ENCODE data around the gene FBN1. TPM values are rescaled to one million over a fixed set of nuclear protein-coding genes. Genes with fewer than 3 reads are reported as not detected.

The FBN1 gene
- polyA plus RNA-seq, 3 donors: 11.6 to 85.4 (median 55.2) TPM

- 45 to 48% (median 48%) methylated on average over 2 of the region's 2 CpGs for WGBS, 3 donors
- H3K27ac ChIP-seq (ENCODE audit: low read depth, low read length): no peak overlapping the region
Measured at GRCh38 chr15:48507416-48508065, 138.0 kb downstream of the FBN1 start.

GRCh38 chr15:48505067-48505466, 140.4 kb downstream of the FBN1 start:
- H3K27ac ChIP-seq (ENCODE audit: low read depth, low read length): no peak overlapping the region
- WGBS, 3 donors: 78 to 80% (median 78%) methylated on average over 3 of the region's 3 CpGs

DNA sequence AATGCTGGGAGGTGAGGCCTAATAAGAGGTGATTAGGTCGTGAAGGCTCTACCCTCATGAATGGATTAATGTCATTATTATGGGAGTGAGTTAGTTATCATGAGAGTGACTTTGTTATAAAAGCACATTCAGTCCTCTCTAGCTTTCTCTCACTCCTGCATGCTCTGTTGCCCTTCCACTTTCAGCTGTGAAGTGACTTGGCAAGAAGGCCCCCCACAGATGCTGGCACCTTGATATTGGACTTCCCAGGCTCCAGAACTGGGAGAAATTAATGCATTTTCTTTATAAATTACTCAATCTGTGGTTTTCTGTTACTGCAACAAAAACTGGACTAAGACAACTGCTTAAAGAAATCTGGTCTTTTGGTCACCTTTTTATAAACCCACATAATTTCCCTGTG, 144.3 kb downstream of the FBN1 start:
- WGBS, 3 donors: 60 to 90% (median 86%) methylated on average over 1 of the region's 1 CpG
- no peak overlapping the region for H3K27ac ChIP-seq (ENCODE audit: low read depth, low read length)

- WGBS, 3 donors: 85 to 90% (median 87%) methylated on average over 4 of the region's 4 CpGs
- no peak overlapping the region for H3K27ac ChIP-seq (ENCODE audit: low read depth, low read length)
Measured at GRCh38 chr15:48500595-48500994, 144.9 kb downstream of the FBN1 start.

GRCh38 chr15:48499978-48500377, 145.5 kb downstream of the FBN1 start:
- no peak overlapping the region for H3K27ac ChIP-seq (ENCODE audit: low read depth, low read length)

GRCh38 chr15:48498828-48499227, 146.7 kb downstream of the FBN1 start:
- WGBS, 3 donors: 85 to 96% (median 86%) methylated on average over 3 of the region's 3 CpGs
- H3K27ac ChIP-seq (ENCODE audit: low read depth, low read length): no peak overlapping the region

DNA sequence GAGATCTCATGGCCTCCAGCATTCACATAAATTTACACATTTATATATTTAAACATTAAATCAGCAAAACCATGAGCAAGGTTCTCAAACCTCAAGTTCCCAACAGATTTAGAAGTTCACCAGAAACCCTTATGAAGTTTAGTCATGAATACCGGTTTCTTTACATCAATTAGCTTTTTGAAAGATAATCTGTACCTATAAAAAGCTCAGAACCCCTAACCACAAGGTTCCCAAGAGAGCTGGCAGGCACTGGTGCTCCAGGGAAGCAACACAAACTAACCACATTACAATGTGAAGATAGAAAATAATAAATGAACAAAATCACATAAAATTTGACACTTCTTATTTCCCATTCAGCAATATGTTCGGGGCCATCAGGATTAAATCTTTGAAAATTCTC, 150.9 kb downstream of the FBN1 start:
- H3K27ac ChIP-seq (ENCODE audit: low read depth, low read length): no peak overlapping the region

DNA sequence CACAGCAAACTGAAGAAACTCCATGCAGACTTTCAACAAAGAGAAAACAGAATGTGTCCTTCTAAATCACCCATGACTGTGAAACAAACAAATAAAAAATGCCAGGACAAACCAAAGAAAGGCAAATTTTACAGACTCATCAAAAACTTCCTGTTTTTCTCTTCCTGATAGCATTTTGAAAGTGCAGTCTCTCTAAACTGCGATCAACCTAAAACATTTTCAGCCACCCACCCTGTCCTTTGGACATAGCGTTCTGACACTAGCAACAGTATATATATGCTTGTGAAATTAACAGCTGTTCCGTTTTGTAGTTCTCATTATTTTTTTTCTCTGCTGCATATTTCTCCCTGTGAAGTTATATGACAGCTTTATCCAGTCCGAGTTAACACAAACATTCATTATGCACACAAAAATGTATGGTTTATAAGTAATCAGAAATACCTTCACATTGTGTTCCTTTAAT, 151.7 kb downstream of the FBN1 start:
- 52 to 70% (median 65%) methylated on average over 4 of the region's 4 CpGs for WGBS, 3 donors
- H3K27ac ChIP-seq (ENCODE audit: low read depth, low read length): no peak overlapping the region

More for the DNA sequence above, 150.9 kb downstream of the FBN1 start:
- WGBS, 3 donors: 83 to 85% (median 84%) methylated on average over 2 of the region's 2 CpGs

- WGBS, 3 donors: 68 to 95% (median 80%) methylated on average over 1 of the region's 1 CpG
- no peak overlapping the region for H3K27ac ChIP-seq (ENCODE audit: low read depth, low read length)
Measured at GRCh38 chr15:48493084-48493762, 152.3 kb downstream of the FBN1 start.

GRCh38 chr15:48486228-48486627, 159.3 kb downstream of the FBN1 start:
- no peak overlapping the region for H3K27ac ChIP-seq (ENCODE audit: low read depth, low read length)
- 71 to 79% (median 71%) methylated on average over 2 of the region's 2 CpGs for WGBS, 3 donors

DNA sequence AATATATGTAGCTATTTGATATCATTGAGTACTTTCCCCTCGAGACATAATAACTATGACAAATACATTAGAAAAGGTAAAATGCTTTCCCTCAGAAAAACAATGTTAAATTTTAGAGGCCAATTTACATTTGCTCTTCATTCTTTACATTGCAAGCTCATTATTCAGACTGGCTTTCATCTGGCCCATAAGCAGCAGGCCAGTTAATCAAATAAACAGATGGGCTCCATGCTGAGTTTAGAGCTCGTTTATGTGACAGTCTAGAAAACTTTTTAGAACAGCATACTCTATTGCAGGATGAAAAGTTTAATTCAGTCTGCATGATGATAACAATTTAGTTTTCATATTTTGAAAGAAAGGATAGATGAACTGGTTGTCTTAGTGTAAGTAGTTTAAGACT, 163.7 kb downstream of the FBN1 start:
- 76 to 81% (median 77%) methylated on average over 2 of the region's 2 CpGs for WGBS, 3 donors

GRCh38 chr15:48479751-48480150, 165.8 kb downstream of the FBN1 start:
- WGBS, 3 donors: 95 to 99% (median 97%) methylated on average over 2 of the region's 2 CpGs
- H3K27ac ChIP-seq (ENCODE audit: low read depth, low read length): no peak overlapping the region

More for the DNA sequence above, 163.7 kb downstream of the FBN1 start:
- no peak overlapping the region for H3K27ac ChIP-seq (ENCODE audit: low read depth, low read length)

DNA sequence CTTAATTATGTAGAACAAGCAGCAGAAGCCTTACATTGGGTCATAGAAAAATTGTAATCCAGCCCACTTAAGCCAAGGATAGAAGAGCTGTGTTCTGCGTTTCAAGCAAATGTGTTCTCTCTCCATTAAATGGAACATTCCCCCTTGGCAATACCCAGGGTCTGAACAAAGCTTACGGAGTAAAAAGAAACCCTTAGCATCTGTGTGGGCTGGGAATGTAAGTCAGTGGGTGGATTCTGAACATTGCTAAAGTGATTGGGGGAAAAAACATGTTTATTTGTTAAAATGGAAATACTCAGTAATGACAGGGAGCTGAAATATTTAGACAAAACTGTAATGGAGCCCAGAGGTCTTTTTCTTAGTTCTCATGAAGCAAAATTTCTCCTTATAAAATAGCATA, 166.9 kb downstream of the FBN1 start:
- H3K27ac ChIP-seq (ENCODE audit: low read depth, low read length): no peak overlapping the region
- WGBS, 3 donors: 75 to 87% (median 79%) methylated on average over 2 of the region's 2 CpGs

DNA sequence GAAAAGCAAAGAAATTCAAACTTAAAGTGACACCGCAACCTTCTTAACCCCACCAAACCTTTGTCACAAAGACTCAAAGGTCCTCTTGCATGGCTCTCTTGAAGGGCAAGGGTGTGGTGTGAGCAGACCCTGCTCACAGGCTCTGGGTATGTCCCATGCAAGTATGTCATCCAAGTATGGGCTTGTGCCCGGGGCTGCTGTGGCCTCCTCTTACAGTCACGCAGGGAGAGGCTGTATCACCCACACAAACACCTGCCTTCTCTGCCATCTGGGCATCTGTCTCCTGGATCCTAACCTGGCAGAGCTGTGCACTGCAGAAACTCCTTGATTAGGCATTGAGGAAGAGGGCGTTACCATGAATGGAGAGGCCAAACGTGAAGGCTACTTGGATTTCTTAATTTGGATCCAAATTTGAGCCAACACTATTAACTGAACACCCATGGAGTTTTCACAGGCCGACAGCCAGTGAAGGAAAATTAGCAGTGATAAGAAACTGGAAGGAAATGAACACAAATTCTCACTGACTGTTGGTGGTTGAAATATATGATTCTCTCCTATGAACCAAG, 167.6 kb downstream of the FBN1 start:
- no peak overlapping the region for H3K27ac ChIP-seq (ENCODE audit: low read depth, low read length)
- WGBS, 3 donors: 71 to 77% (median 74%) methylated on average over 6 of the region's 6 CpGs

GRCh38 chr15:48475600-48476395, 169.7 kb downstream of the FBN1 start:
- no peak overlapping the region for H3K27ac ChIP-seq (ENCODE audit: low read depth, low read length)
- WGBS, 3 donors: 97 to 100% (median 98%) methylated on average over 2 of the region's 2 CpGs

DNA sequence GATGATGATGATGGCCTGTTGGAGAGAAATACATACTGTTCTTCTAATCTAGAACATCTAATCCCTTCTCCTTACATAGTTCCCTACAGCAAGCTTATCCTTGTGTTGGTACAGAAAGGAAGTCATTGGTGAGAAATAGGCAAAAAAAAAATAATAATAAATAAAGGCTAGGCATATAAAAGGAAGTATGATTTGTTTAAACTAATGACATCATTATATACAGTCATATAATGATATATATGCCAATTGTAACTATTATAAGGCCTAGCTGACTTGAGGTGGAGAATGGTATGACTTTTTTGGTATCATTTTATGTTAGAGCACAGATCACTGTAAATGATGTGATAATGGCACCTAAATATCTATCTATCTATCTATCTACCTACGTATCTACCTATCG, 171.8 kb downstream of the FBN1 start:
- 71 to 97% (median 95%) methylated on average over 2 of the region's 2 CpGs for WGBS, 3 donors
- H3K27ac ChIP-seq (ENCODE audit: low read depth, low read length): no peak overlapping the region

GRCh38 chr15:48472756-48473155, 172.8 kb downstream of the FBN1 start:
- WGBS, 3 donors: 59 to 88% (median 76%) methylated on average over 2 of the region's 2 CpGs
- no peak overlapping the region for H3K27ac ChIP-seq (ENCODE audit: low read depth, low read length)

- 73 to 84% (median 83%) methylated on average over 5 of the region's 5 CpGs for WGBS, 3 donors
- H3K27ac ChIP-seq (ENCODE audit: low read depth, low read length): no peak overlapping the region
Measured at GRCh38 chr15:48471073-48471472, 174.4 kb downstream of the FBN1 start.

DNA sequence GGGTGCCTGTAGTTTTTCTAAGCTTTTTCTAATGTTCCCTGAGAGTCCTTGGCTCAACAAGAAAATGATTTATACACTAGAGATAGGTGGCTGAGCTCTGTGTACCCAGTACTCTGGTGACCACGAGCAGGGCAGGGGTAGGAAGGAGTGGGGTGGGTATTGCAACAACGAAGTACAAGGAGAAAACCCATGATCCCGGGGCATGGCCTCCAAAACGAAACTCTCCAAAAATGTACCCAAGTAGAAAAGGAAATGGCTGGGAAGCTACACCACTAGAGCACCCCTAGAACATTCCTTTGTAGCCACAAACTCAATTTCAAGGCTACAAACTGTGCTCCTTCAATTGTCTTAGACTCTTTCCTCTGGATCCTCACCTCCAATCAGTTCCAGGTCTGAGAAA, 175.4 kb downstream of the FBN1 start:
- no peak overlapping the region for H3K27ac ChIP-seq (ENCODE audit: low read depth, low read length)
- 83 to 91% (median 86%) methylated on average over 4 of the region's 4 CpGs for WGBS, 3 donors

Measured in adipose tissue (tissue), 3 donors.